Retinal pigment epithelial cell (primary cell): ENCODE data around the gene ANKRD11.
A peak's percentile ranks its signal among the peaks of the same experiment; 100 is the strongest.

Source experiments
- DNase-seq: peaks from one replicate; pipeline ENCODE4 v3.0.0-alpha.2; 2010; ENCODE audit warnings: low read depth
- H3K4me3 ChIP-seq: 2 replicates; pipeline ENCODE4 v1.5.1; 2011; ENCODE audit warnings: mild to moderate bottlenecking, low read length, control low read depth, moderate library complexity
- CTCF ChIP-seq: conservative IDR thresholded peaks from 2 replicates; pipeline ENCODE4 v1.5.1; 2011; ENCODE audit warnings: low read depth, low read length, control low read depth, inconsistent platforms

ANKRD11 gene

GRCh38 chr16:89498839-89499238 lies 8.5 kb upstream of the ANKRD11 start:
- H3K4me3 ChIP-seq: no peak overlapping the region
- no peak for TF ChIP-seq CTCF
- no peak for DNase-seq

GRCh38 chr16:89495121-89495520 lies 4.8 kb upstream of the ANKRD11 start:
- no peak for TF ChIP-seq CTCF
- no peak for DNase-seq
- H3K4me3 ChIP-seq: no peak overlapping the region

GRCh38 chr16:89493776-89494175 lies 3.4 kb upstream of the ANKRD11 start:
- no peak for DNase-seq
- TF ChIP-seq CTCF: no peak
- no peak overlapping the region for H3K4me3 ChIP-seq

- no peak for DNase-seq
- no peak for TF ChIP-seq CTCF
- peak overlapping the region; percentile 82 for H3K4me3 ChIP-seq
These were observed 1.8 kb upstream of the ANKRD11 start for GRCh38 chr16:89491974-89492687.

GRCh38 chr16:89491238-89491869 lies 993 bp upstream of the ANKRD11 start:
- TF ChIP-seq CTCF: no peak
- H3K4me3 ChIP-seq: peak overlapping the region; percentile 82
- DNase-seq: no peak

- TF ChIP-seq CTCF: no peak
- peak overlapping the region; percentile 69 for H3K4me3 ChIP-seq
- no peak for DNase-seq
These were observed 393 bp downstream of the ANKRD11 start for GRCh38 chr16:89489898-89490438.
